CD8-positive, alpha-beta memory T cell (primary cell): ENCODE results near the gene FOXO4. TPM values are rescaled to one million over a fixed set of nuclear protein-coding genes. Genes with fewer than 3 reads are reported as not detected.

ENCODE experiments used
- CTCF ChIA-PET: fragments of 350-600 bp; sonication (Branson Sonifier 250); formaldehyde crosslinking; loops from one replicate; lab custom pipeline; 2021; ENCODE audit warnings: antibody characterized with exemption; lab: Charles Lee
- POLR2A ChIA-PET: fragments of 350-600 bp; sonication (Branson Sonifier 250); formaldehyde crosslinking; loops from one replicate; lab custom pipeline; 2021; ENCODE audit warnings: antibody characterized with exemption; lab: Charles Lee
- DNase-seq, 5 donors: peaks; one replicate each; pipeline versions ENCODE4 v3.0.0 to v3.0.0-alpha.2; 2020 to 2022; ENCODE audit warnings: mixed read lengths in 1 of 5
- H3K27ac ChIP-seq: one replicate; pipeline ENCODE4 v1.7.0; 2013; ENCODE audit warnings: low read depth, mild to moderate bottlenecking, low read length, moderate library complexity
- H3K27me3 ChIP-seq: 2 replicates; pipeline ENCODE4 v1.7.0; 2013; ENCODE audit warnings: low read length, mild to moderate bottlenecking; ENCODE audit not compliant: insufficient read depth, poor library complexity, severe bottlenecking
- H3K36me3 ChIP-seq: 2 replicates; pipeline ENCODE4 v1.7.0; 2013; ENCODE audit warnings: mild to moderate bottlenecking, low read length, moderate library complexity; ENCODE audit not compliant: insufficient read depth
- H3K4me1 ChIP-seq: 2 replicates; pipeline ENCODE4 v1.7.0; 2013; ENCODE audit warnings: mild to moderate bottlenecking, low read length, moderate library complexity; ENCODE audit not compliant: insufficient read depth
- H3K4me3 ChIP-seq: 2 replicates; pipeline ENCODE4 v1.7.0; 2013; ENCODE audit warnings: mild to moderate bottlenecking, low read length
- H3K9me3 ChIP-seq: 2 replicates; pipeline ENCODE4 v1.7.0; 2013; ENCODE audit warnings: mild to moderate bottlenecking, low read length
- H3K27ac Mint-ChIP-seq, 8 donors: one replicate each; pipeline ENCODE4 v1.8.0; 2020 to 2021; ENCODE audit warnings: mixed read lengths in 8 of 8, mild to moderate bottlenecking in 6 of 8, inconsistent platforms in 3 of 8, moderate library complexity in 3 of 8
- H3K27me3 Mint-ChIP-seq, 2 donors: one replicate each; pipeline ENCODE4 v1.8.0; 2020 to 2021; ENCODE audit warnings: mixed read lengths in 2 of 2, mild to moderate bottlenecking in 1 of 2, moderate library complexity in 1 of 2
- H3K36me3 Mint-ChIP-seq, 3 donors: one replicate each; pipeline ENCODE4 v1.8.0; 2020 to 2021; ENCODE audit warnings: mixed read lengths in 3 of 3, inconsistent platforms in 1 of 3, mild to moderate bottlenecking in 1 of 3
- H3K4me1 Mint-ChIP-seq, 3 donors: one replicate each; pipeline ENCODE4 v1.8.0; 2020 to 2021; ENCODE audit warnings: mixed read lengths in 3 of 3, inconsistent platforms in 1 of 3, mild to moderate bottlenecking in 1 of 3
- H3K4me3 Mint-ChIP-seq, 7 donors: one replicate each; pipeline ENCODE4 v1.8.0; 2020 to 2021; ENCODE audit warnings: mixed read lengths in 7 of 7, mild to moderate bottlenecking in 6 of 7, moderate library complexity in 4 of 7, inconsistent platforms in 2 of 7
- H3K9me3 Mint-ChIP-seq, 5 donors: one replicate each; pipeline ENCODE4 v1.8.0; 2020 to 2022; ENCODE audit warnings: mixed read lengths in 5 of 5, mild to moderate bottlenecking in 3 of 5, moderate library complexity in 2 of 5, inconsistent platforms in 1 of 5
- polyA plus RNA-seq: library from polyadenylated mRNA; unstranded; fragments of 300-500 nt; fragmentation: Illumina TruSeq; gene quantifications from one replicate; pipeline ENCODE4 v1.2.3, GENCODE V29; 2021
- total RNA-seq, 2 experiments: library from RNA; stranded (reverse); gene quantifications; one replicate each; pipeline ENCODE4 v1.2.3, GENCODE V29; 2021

The FOXO4 gene
- total and polyA plus RNA-seq, 3 experiments from 2014 or later, result 2.8 to 13.8 (median 12.8) TPM

- peak overlapping the region; percentile 55 for H3K4me3 ChIP-seq
- H3K36me3 Mint-ChIP-seq, result peaks cover 0 to 43% (median 0%) of the 10 kb centered on the region in 3 donors
- POLR2A ChIA-PET, result interaction anchor here (1.0 to 2.7 kb wide), 11 partner anchors 9 to 63 kb away, joined by 3 to 13 read pairs (median 6); partner anchors contain the start of genes FOXO4 and SNX12
These were observed 23.4 kb downstream of the FOXO4 start for GRCh38 chrX:71118985-71119535.

GRCh38 chrX:71128166-71128833 lies 32.6 kb downstream of the FOXO4 start:
- Histone ChIP-seq H3K4me1 (peaks cover 12% of the 10 kb centered on the region), H3K27ac (no peak overlapping the region), H3K27me3 (no peaks in the 10 kb centered on the region), H3K9me3 (no peaks in the 10 kb centered on the region), H3K4me3 (no peak overlapping the region), H3K36me3 (peaks cover 43% of the 10 kb centered on the region)
- POLR2A ChIA-PET, result interaction anchor here (0.6 to 1.4 kb wide), 4 partner anchors 10 to 66 kb away, joined by 3 to 12 read pairs (median 4); partner anchors contain the start of gene MED12
- Mint-ChIP-seq H3K4me1 (peaks cover 10 to 26% (median 18%) of the 10 kb centered on the region in 3 donors), H3K9me3 (no peaks in the 10 kb centered on the region), H3K27ac (peak overlapping the region in 6 of 8 donors; percentile 66 to 92 (median 86)), H3K4me3 (no peak overlapping the region), H3K36me3 (peaks cover 4 to 95% (median 5%) of the 10 kb centered on the region in 3 donors), H3K27me3 (peaks cover 0 to 9% of the 10 kb centered on the region in 2 donors)
- CTCF ChIA-PET, result interaction anchor here (0.6 to 3.9 kb wide), 12 partner anchors 9 to 32 kb away, joined by 3 to 58 read pairs (median 4); partner anchors contain the start of genes IL2RG and MED12
- no peak for DNase-seq

More at GRCh38 chrX:71118985-71119535, 23.4 kb downstream of the FOXO4 start:
- peak overlapping the region; percentile 61 for H3K27ac ChIP-seq
- peaks cover 28% of the 10 kb centered on the region for H3K36me3 ChIP-seq
- H3K27me3 Mint-ChIP-seq, result no peaks in the 10 kb centered on the region
- peak overlapping the region; percentile 87 to 95 (median 88) for H3K4me3 Mint-ChIP-seq
- no peaks in the 10 kb centered on the region for H3K9me3 Mint-ChIP-seq
- no peaks in the 10 kb centered on the region for H3K9me3 ChIP-seq
- peak overlapping the region; percentile 77 to 98 (median 94) for H3K27ac Mint-ChIP-seq
- peaks cover 18% of the 10 kb centered on the region for H3K4me1 ChIP-seq
- H3K4me1 Mint-ChIP-seq, result peaks cover 17 to 48% (median 30%) of the 10 kb centered on the region in 3 donors
- no peaks in the 10 kb centered on the region for H3K27me3 ChIP-seq
- CTCF ChIA-PET, result interaction anchor here (0.7 to 3.7 kb wide), 9 partner anchors 9 to 100 kb away, joined by 3 to 22 read pairs (median 5); no protein-coding TSS in a partner anchor
- DNase-seq, result no peak

GRCh38 chrX:71128915-71129765 lies 33.5 kb downstream of the FOXO4 start:
- ChIA-PET CTCF (interaction anchor here (0.6 to 3.9 kb wide), 15 partner anchors 9 to 61 kb away, joined by 3 to 58 read pairs (median 4); partner anchors contain the start of genes FOXO4, IL2RG, MED12 and SNX12), POLR2A (interaction anchor here (0.6 to 1.5 kb wide), 5 partner anchors 11 to 67 kb away, joined by 3 to 12 read pairs (median 3); partner anchors contain the start of genes IL2RG and MED12)
- no peak overlapping the region for H3K4me3 ChIP-seq
- Mint-ChIP-seq H3K36me3 (peaks cover 4 to 90% (median 5%) of the 10 kb centered on the region in 3 donors), H3K4me1 (peaks cover 10 to 25% (median 18%) of the 10 kb centered on the region in 3 donors), H3K4me3 (peak overlapping the region in 3 of 7 donors; percentile 1 to 44 (median 12)), H3K27me3 (peaks cover 0 to 9% of the 10 kb centered on the region in 2 donors), H3K9me3 (no peaks in the 10 kb centered on the region), H3K27ac (peak overlapping the region; percentile 52 to 92 (median 86))
- H3K27me3 ChIP-seq, result no peaks in the 10 kb centered on the region
- H3K27ac ChIP-seq, result no peak overlapping the region
- no peaks in the 10 kb centered on the region for H3K9me3 ChIP-seq
- peaks cover 12% of the 10 kb centered on the region for H3K4me1 ChIP-seq
- peak; percentile 65 to 83 (median 71) for DNase-seq
- H3K36me3 ChIP-seq, result peaks cover 35% of the 10 kb centered on the region

- H3K4me1 Mint-ChIP-seq, result peaks cover 10 to 18% (median 16%) of the 10 kb centered on the region in 3 donors
- no peaks in the 10 kb centered on the region for H3K9me3 Mint-ChIP-seq
- no peak overlapping the region for H3K4me3 ChIP-seq
- no peaks in the 10 kb centered on the region for H3K27me3 ChIP-seq
- no peak for DNase-seq
- H3K9me3 ChIP-seq, result no peaks in the 10 kb centered on the region
- H3K36me3 Mint-ChIP-seq, result peaks cover 5 to 92% (median 9%) of the 10 kb centered on the region in 3 donors
- H3K27ac ChIP-seq, result no peak overlapping the region
- H3K4me1 ChIP-seq, result peaks cover 12% of the 10 kb centered on the region
- POLR2A ChIA-PET, result interaction anchor here (1.2 kb wide), 1 partner anchor 29 kb away, joined by 4 read pairs; no protein-coding TSS in a partner anchor
- H3K36me3 ChIP-seq, result peaks cover 29% of the 10 kb centered on the region
- no peak overlapping the region for H3K4me3 Mint-ChIP-seq
- H3K27ac Mint-ChIP-seq, result no peak overlapping the region
- H3K27me3 Mint-ChIP-seq, result peaks cover 0 to 14% of the 10 kb centered on the region in 2 donors
- CTCF ChIA-PET, result interaction anchor here (0.6 to 3.9 kb wide), 4 partner anchors 13 to 45 kb away, joined by 3 to 58 read pairs (median 5); partner anchors contain the start of gene MED12
These were observed 35.9 kb downstream of the FOXO4 start for GRCh38 chrX:71131510-71131909.

- Histone ChIP-seq H3K4me1 (peaks cover 2% of the 10 kb centered on the region), H3K9me3 (no peaks in the 10 kb centered on the region), H3K27ac (no peak overlapping the region), H3K4me3 (no peak overlapping the region), H3K27me3 (no peaks in the 10 kb centered on the region), H3K36me3 (peaks cover 20% of the 10 kb centered on the region)
- ChIA-PET POLR2A (no interaction called here), CTCF (interaction anchor here (1.1 kb wide), 1 partner anchor 12 kb away, joined by 3 read pairs; no protein-coding TSS in a partner anchor)
- Mint-ChIP-seq H3K4me3 (no peak overlapping the region), H3K4me1 (peaks cover under 1 to 20% (median 4%) of the 10 kb centered on the region in 3 donors), H3K27me3 (peaks cover 0 to 19% of the 10 kb centered on the region in 2 donors), H3K36me3 (peaks cover 0 to 65% (median 6%) of the 10 kb centered on the region in 3 donors), H3K9me3 (no peaks in the 10 kb centered on the region), H3K27ac (peak overlapping the region in 3 of 8 donors; percentile 8 to 42 (median 31))
- no peak for DNase-seq
These were observed 44.8 kb downstream of the FOXO4 start for GRCh38 chrX:71140440-71140839.

- Histone ChIP-seq H3K4me1 (peaks cover 10% of the 10 kb centered on the region), H3K36me3 (peaks cover 6% of the 10 kb centered on the region), H3K4me3 (no peak overlapping the region), H3K27me3 (no peaks in the 10 kb centered on the region), H3K27ac (no peak overlapping the region), H3K9me3 (no peaks in the 10 kb centered on the region)
- DNase-seq, result no peak
- no peak overlapping the region for H3K4me3 Mint-ChIP-seq
- H3K9me3 Mint-ChIP-seq, result no peaks in the 10 kb centered on the region
- peaks cover 8 to 31% (median 11%) of the 10 kb centered on the region in 3 donors for H3K4me1 Mint-ChIP-seq
- peak overlapping the region in 1 of 8 donors; percentile 37 for H3K27ac Mint-ChIP-seq
- H3K36me3 Mint-ChIP-seq, result peaks cover 0 to 37% (median 3%) of the 10 kb centered on the region in 3 donors
- POLR2A ChIA-PET, result interaction anchor here (0.8 kb wide), 1 partner anchor 23 kb away, joined by 3 read pairs; no protein-coding TSS in a partner anchor
- H3K27me3 Mint-ChIP-seq, result peaks cover 0 to 13% of the 10 kb centered on the region in 2 donors
- CTCF ChIA-PET, result no interaction called here
These were observed 47.9 kb downstream of the FOXO4 start for GRCh38 chrX:71143508-71143907.

GRCh38 chrX:71144651-71145050 lies 49.0 kb downstream of the FOXO4 start, which contains the start of gene NLGN3:
TSS of gene NLGN3 (plus strand) at chrX:71144841. CDS start at chrX:71147750, 2,909 bp downstream.
- ChIA-PET POLR2A (no interaction called here), CTCF (no interaction called here)
- H3K4me3 Mint-ChIP-seq, result peak within 1 kb of the TSS in 4 of 7 donors; percentile 11 to 74 (median 28)
- H3K4me1 ChIP-seq, result peaks cover 10% of the 10 kb centered on the region
- H3K27me3 ChIP-seq, result no peaks in the 10 kb centered on the region
- DNase-seq, result no peak
- H3K9me3 Mint-ChIP-seq, result no peaks in the 10 kb centered on the region
- no peak within 1 kb of the TSS for H3K4me3 ChIP-seq
- H3K27ac Mint-ChIP-seq, result peak within 1 kb of the TSS in 6 of 8 donors; percentile 12 to 75 (median 57)
- H3K27ac ChIP-seq, result no peak within 1 kb of the TSS
- H3K36me3 Mint-ChIP-seq, result peaks cover 0 to 26% (median 2%) of the 10 kb centered on the region in 3 donors
- no peaks in the 10 kb centered on the region for H3K9me3 ChIP-seq
- no peaks in the 10 kb centered on the region for H3K36me3 ChIP-seq
- H3K4me1 Mint-ChIP-seq, result peaks cover 8 to 24% (median 11%) of the 10 kb centered on the region in 3 donors
- peaks cover 0 to 13% of the 10 kb centered on the region in 2 donors for H3K27me3 Mint-ChIP-seq
